Measurements from ENCODE around the gene COL5A1. TPM values are rescaled to one million over a fixed set of nuclear protein-coding genes. Genes with fewer than 3 reads are reported as not detected.

Gene COL5A1
- total RNA-seq, 5 donors from 2014 or later (not counting 1 experiment from before 2014, with no cell fraction given), result 0.18 to 2.3 (median 1.7) TPM

DNA sequence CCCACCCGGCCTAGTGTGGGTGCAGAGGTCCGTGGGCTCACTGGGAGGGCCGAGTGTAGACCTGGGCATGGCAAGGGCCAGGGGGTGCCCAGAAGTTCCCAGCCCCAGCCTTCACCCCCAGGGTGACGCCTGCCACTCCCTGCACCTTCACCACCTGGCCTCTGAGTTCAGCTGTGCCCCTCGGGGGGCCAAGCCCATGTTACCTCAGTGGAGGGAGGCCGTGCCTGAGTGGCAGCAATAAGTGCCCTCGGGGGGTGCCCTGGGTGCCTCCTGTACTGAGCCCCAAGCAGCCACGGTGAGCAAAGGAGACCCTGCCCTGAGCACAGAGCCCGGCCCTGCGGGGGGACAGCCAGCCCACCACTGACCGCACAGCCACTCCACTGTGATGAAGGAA is 228.7 kb downstream of the COL5A1 start:
- H3K4me3 ChIP-seq (ENCODE audit: control insufficient read depth in 1 of 2, extremely low read depth in 1 of 2, low read length in 1 of 2), result no peak overlapping the region
- ATAC-seq (replicated peaks in 1 of 4) (no peak), DNase-seq (no peak)
- Mint-ChIP-seq H3K4me3 (no peak overlapping the region), H3K27me3 (peaks cover 0 to 2% of the 10 kb centered on the region in 2 donors), H3K9me3 (no peaks in the 10 kb centered on the region), H3K4me1 (no peaks in the 10 kb centered on the region), H3K36me3 (no peaks in the 10 kb centered on the region), H3K27ac (no peak overlapping the region)
- H3K27ac ChIP-seq (ENCODE audit: low read length), result no peak overlapping the region
- no peaks in the 10 kb centered on the region for H3K36me3 ChIP-seq (ENCODE audit: control insufficient read depth in 2 of 2, extremely low read depth in 1 of 2, insufficient read depth in 1 of 2, low read length in 1 of 2)
- ChIA-PET POLR2A (no interaction called here), CTCF (no interaction called here)
- WGBS (ENCODE audit: insufficient coverage), result 84% methylated on average over 11 of the region's 11 CpGs
- peaks cover 0 to 7% of the 10 kb centered on the region in 2 experiments for H3K27me3 ChIP-seq (replicated peaks in 1 of 2; ENCODE audit: control insufficient read depth in 2 of 2, extremely low read depth in 1 of 2, insufficient read depth in 2 of 2, low read length in 1 of 2)
- H3K4me1 ChIP-seq (ENCODE audit: control insufficient read depth in 1 of 2, extremely low read depth in 1 of 2, insufficient read depth in 2 of 2, low read length in 2 of 2), result no peaks in the 10 kb centered on the region
- no peaks in the 10 kb centered on the region for H3K9me3 ChIP-seq

DNA sequence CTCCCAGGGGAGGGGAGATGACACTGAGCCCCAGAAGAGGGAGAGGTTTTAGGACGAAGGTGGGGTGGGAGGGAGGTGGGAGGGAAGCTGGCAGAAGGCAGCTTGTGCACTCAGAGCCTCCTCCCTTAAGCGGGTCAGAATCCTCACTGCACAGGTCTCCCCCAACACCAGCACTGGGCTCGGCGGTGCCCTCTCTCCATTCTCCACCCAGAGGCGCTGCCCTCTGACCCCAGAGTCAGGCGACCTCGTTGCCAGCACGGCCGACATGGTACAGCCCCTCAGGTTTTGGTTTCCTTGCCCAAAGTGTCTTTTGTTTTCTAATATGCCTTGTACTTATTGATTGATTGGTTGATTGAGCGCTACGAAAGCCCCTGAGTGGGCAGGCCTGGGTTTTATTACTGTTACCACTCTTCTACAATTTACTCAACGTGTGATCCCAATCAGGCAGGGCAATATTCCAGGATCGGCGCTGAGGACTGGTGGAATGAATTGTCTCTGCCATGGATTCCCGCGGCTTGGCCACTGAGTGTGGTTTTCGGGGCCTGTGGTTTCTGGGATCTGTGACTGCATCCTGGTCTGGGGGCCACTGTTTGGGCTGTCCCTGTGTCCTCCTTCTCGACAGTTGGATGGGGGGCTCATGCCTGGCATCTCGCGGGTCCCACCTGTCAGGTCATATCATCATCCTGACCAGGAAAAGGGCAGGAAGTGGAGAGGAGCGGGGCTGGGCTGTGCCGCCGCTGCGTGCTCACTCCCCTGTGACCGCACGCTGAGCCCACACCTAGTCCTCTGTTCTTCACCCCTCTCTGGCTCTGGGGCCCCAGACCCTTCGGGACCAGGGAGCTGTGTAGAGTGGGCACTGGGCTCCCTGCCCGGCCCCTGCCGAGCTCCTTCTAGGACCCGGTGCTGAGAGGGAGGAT is 229.4 kb downstream of the COL5A1 start:
- ATAC-seq (replicated peaks in 1 of 4) (no peak), DNase-seq (peak in 1 of 35 experiments; percentile 17)
- no peak overlapping the region for H3K4me3 ChIP-seq (ENCODE audit: control insufficient read depth in 1 of 2, extremely low read depth in 1 of 2, low read length in 1 of 2)
- no peaks in the 10 kb centered on the region for H3K9me3 ChIP-seq
- 89% methylated on average over 12 of the region's 30 CpGs for WGBS (ENCODE audit: insufficient coverage)
- no peaks in the 10 kb centered on the region for H3K4me1 Mint-ChIP-seq
- no peak overlapping the region for H3K27ac ChIP-seq (ENCODE audit: low read length)
- no peaks in the 10 kb centered on the region for H3K4me1 ChIP-seq (ENCODE audit: control insufficient read depth in 1 of 2, extremely low read depth in 1 of 2, insufficient read depth in 2 of 2, low read length in 2 of 2)
- H3K27ac Mint-ChIP-seq, result no peak overlapping the region
- no peak overlapping the region for H3K4me3 Mint-ChIP-seq
- no peaks in the 10 kb centered on the region for H3K9me3 Mint-ChIP-seq
- H3K27me3 Mint-ChIP-seq, result peaks cover 0 to 2% of the 10 kb centered on the region in 2 donors
- ChIA-PET POLR2A (no interaction called here), CTCF (no interaction called here)
- H3K27me3 ChIP-seq (replicated peaks in 1 of 2; ENCODE audit: control insufficient read depth in 2 of 2, extremely low read depth in 1 of 2, insufficient read depth in 2 of 2, low read length in 1 of 2), result peaks cover 0 to 7% of the 10 kb centered on the region in 2 experiments
- H3K36me3 Mint-ChIP-seq, result no peaks in the 10 kb centered on the region
- H3K36me3 ChIP-seq (ENCODE audit: control insufficient read depth in 2 of 2, extremely low read depth in 1 of 2, insufficient read depth in 1 of 2, low read length in 1 of 2), result no peaks in the 10 kb centered on the region

DNA sequence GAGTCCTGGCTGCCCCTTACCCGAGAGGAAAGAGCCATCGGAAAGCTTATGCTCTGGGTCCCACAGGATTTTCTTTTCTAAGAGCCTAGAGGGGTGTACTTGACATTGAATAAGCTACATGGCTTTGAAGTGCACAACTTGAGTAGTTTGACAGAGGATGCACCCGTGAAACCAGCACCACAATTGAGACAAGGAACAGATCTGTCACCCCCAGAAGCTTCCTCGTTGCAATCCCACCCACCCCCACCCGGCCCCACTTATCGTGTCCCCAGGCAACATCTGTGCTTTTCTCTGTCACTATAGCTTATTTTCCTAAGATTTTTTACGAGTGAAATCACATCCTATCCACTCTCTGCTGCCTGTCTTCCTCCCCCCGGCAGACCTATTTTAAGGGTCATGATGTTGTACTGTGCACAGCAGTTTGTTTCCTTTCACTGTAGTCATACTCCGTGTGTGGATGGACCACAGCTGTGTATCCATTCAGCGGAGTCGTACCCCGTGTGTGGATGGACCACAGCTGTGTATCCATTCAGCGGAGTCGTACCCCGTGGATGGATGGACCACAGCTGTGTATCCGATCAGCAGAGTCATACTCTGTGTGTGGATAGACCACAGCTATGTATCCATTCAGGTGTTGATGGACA is 230.2 kb downstream of the COL5A1 start:
- Histone ChIP-seq H3K36me3 (ENCODE audit: control insufficient read depth in 2 of 2, extremely low read depth in 1 of 2, insufficient read depth in 1 of 2, low read length in 1 of 2) (no peaks in the 10 kb centered on the region), H3K4me3 (ENCODE audit: control insufficient read depth in 1 of 2, extremely low read depth in 1 of 2, low read length in 1 of 2) (no peak overlapping the region), H3K4me1 (ENCODE audit: control insufficient read depth in 1 of 2, extremely low read depth in 1 of 2, insufficient read depth in 2 of 2, low read length in 2 of 2) (no peaks in the 10 kb centered on the region), H3K27me3 (replicated peaks in 1 of 2; ENCODE audit: control insufficient read depth in 2 of 2, extremely low read depth in 1 of 2, insufficient read depth in 2 of 2, low read length in 1 of 2) (peaks cover 0 to 7% of the 10 kb centered on the region in 2 experiments), H3K9me3 (no peaks in the 10 kb centered on the region), H3K27ac (ENCODE audit: low read length) (no peak overlapping the region)
- Mint-ChIP-seq H3K9me3 (no peaks in the 10 kb centered on the region), H3K4me3 (no peak overlapping the region), H3K4me1 (no peaks in the 10 kb centered on the region), H3K36me3 (no peaks in the 10 kb centered on the region), H3K27ac (no peak overlapping the region), H3K27me3 (peaks cover 0 to 2% of the 10 kb centered on the region in 2 donors)
- ChIA-PET CTCF (no interaction called here), POLR2A (no interaction called here)
- DNase-seq, result no peak
- WGBS (ENCODE audit: insufficient coverage), result 78% methylated on average over 12 of the region's 16 CpGs
- ATAC-seq (replicated peaks in 1 of 4), result no peak

DNA sequence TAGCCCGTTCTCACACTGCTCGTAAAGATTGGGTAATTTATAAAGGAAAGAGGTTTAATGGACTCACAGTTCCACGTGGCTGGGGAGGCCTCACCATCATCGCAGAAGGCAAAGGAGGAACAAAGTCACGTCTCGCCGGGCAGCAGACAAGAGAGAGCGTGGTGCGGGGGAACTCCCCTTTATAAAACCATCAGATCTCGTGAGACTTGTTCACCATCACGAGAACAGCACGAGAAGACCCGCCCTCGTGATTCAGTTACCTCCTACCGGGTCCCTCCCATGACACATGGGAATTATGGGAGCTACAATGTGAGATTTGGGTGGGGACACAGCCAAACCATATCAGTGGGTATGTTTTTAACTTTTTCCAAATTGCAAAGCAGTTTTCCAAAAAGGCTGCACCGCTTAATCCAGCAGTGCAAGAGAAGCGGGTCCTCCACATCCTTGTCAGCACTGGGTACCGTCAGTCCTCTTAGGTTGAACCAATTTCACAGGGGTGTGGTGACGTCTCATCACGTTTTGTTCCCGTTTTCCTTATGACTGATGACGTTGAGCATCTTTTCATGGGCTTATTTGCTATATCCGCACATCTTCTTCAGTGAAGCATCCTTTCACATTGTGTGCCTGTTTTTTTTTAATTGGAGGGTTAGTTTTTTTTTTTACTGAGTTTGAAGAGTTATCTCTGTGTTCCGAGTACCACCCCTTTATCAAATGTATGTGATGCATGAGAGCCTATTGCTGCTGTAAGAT is 231.1 kb downstream of the COL5A1 start:
- DNase-seq (no peak), ATAC-seq (replicated peaks in 1 of 4) (no peak)
- Histone ChIP-seq H3K4me3 (ENCODE audit: control insufficient read depth in 1 of 2, extremely low read depth in 1 of 2, low read length in 1 of 2) (no peak overlapping the region), H3K9me3 (no peaks in the 10 kb centered on the region), H3K27me3 (replicated peaks in 1 of 2; ENCODE audit: control insufficient read depth in 2 of 2, extremely low read depth in 1 of 2, insufficient read depth in 2 of 2, low read length in 1 of 2) (peaks cover 0 to 7% of the 10 kb centered on the region in 2 experiments), H3K27ac (ENCODE audit: low read length) (no peak overlapping the region), H3K36me3 (ENCODE audit: control insufficient read depth in 2 of 2, extremely low read depth in 1 of 2, insufficient read depth in 1 of 2, low read length in 1 of 2) (no peaks in the 10 kb centered on the region), H3K4me1 (ENCODE audit: control insufficient read depth in 1 of 2, extremely low read depth in 1 of 2, insufficient read depth in 2 of 2, low read length in 2 of 2) (no peaks in the 10 kb centered on the region)
- CTCF ChIA-PET, result no interaction called here
- no peak overlapping the region for H3K27ac Mint-ChIP-seq
- no peaks in the 10 kb centered on the region for H3K36me3 Mint-ChIP-seq
- H3K9me3 Mint-ChIP-seq, result no peaks in the 10 kb centered on the region
- no peaks in the 10 kb centered on the region for H3K4me1 Mint-ChIP-seq
- POLR2A ChIA-PET, result no interaction called here
- H3K4me3 Mint-ChIP-seq, result no peak overlapping the region
- 92% methylated on average over 8 of the region's 24 CpGs for WGBS (ENCODE audit: insufficient coverage)
- peaks cover 0 to 4% of the 10 kb centered on the region in 2 donors for H3K27me3 Mint-ChIP-seq

DNA sequence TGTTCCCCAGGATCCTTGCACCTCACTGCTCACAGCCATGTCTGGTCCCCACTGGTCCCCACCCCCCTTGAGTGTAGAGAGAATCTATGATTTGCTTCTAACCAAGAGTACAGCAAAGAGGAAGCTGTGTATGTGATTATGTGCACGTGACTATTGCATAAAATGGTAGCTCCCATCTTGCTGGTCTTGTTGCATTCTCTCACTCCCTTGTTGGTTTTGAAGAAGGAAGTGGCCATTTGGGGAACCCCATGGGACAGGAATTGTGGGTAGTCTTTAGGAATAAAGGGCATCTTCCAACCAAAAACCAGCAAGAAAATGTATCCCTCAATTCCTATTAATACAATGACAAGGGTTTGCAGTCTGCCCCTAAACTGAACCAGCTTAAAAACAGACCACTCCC is 233.8 kb downstream of the COL5A1 start:
- H3K27me3 Mint-ChIP-seq, result peaks cover 3 to 7% of the 10 kb centered on the region in 2 donors
- no CpG with 5 or more reads among the region's 1 CpG for WGBS (ENCODE audit: insufficient coverage)
- H3K4me1 Mint-ChIP-seq, result no peaks in the 10 kb centered on the region

DNA sequence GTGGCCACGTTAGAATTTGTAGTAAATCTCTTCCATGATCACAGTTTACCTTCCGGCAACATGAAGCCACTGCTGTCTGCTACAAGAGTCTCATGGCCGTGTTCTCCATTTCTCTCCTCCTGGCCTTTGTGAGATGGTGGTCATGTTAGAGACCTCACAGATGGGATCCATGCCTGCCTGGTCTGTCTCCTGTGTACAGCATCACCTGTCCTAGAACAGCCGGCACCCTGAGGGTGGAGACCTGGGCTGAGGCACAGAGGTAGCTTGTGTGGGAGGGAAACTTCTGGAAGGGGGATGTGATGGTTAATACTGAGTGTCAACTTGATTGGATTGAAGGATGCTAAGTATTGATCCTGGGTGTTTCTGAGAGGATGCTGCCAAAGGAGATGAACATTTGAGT is 235.9 kb downstream of the COL5A1 start:
- POLR2A ChIA-PET, result no interaction called here
- H3K9me3 Mint-ChIP-seq, result no peaks in the 10 kb centered on the region
- Histone ChIP-seq H3K4me1 (ENCODE audit: control insufficient read depth in 1 of 2, extremely low read depth in 1 of 2, insufficient read depth in 2 of 2, low read length in 2 of 2) (no peaks in the 10 kb centered on the region), H3K36me3 (ENCODE audit: control insufficient read depth in 2 of 2, extremely low read depth in 1 of 2, insufficient read depth in 1 of 2, low read length in 1 of 2) (no peaks in the 10 kb centered on the region), H3K4me3 (ENCODE audit: control insufficient read depth in 1 of 2, extremely low read depth in 1 of 2, low read length in 1 of 2) (no peak overlapping the region), H3K27ac (ENCODE audit: low read length) (no peak overlapping the region), H3K27me3 (replicated peaks in 1 of 2; ENCODE audit: control insufficient read depth in 2 of 2, extremely low read depth in 1 of 2, insufficient read depth in 2 of 2, low read length in 1 of 2) (peaks cover 0 to 9% of the 10 kb centered on the region in 2 experiments), H3K9me3 (no peaks in the 10 kb centered on the region)
- no peak overlapping the region for H3K4me3 Mint-ChIP-seq
- no peak for ATAC-seq (replicated peaks in 1 of 4)
- CTCF ChIA-PET, result no interaction called here
- no peak overlapping the region for H3K27ac Mint-ChIP-seq
- H3K4me1 Mint-ChIP-seq, result no peaks in the 10 kb centered on the region
- H3K27me3 Mint-ChIP-seq, result peaks cover 3 to 10% of the 10 kb centered on the region in 2 donors
- H3K36me3 Mint-ChIP-seq, result no peaks in the 10 kb centered on the region
- 100% methylated on average over 1 of the region's 4 CpGs for WGBS (ENCODE audit: insufficient coverage)
- DNase-seq, result no peak

More for the DNA sequence above, 233.8 kb downstream of the COL5A1 start:
- Mint-ChIP-seq H3K27ac (no peak overlapping the region), H3K4me3 (no peak overlapping the region), H3K36me3 (no peaks in the 10 kb centered on the region), H3K9me3 (no peaks in the 10 kb centered on the region)
- Histone ChIP-seq H3K36me3 (ENCODE audit: control insufficient read depth in 2 of 2, extremely low read depth in 1 of 2, insufficient read depth in 1 of 2, low read length in 1 of 2) (no peaks in the 10 kb centered on the region), H3K4me1 (ENCODE audit: control insufficient read depth in 1 of 2, extremely low read depth in 1 of 2, insufficient read depth in 2 of 2, low read length in 2 of 2) (no peaks in the 10 kb centered on the region), H3K27ac (ENCODE audit: low read length) (no peak overlapping the region), H3K4me3 (ENCODE audit: control insufficient read depth in 1 of 2, extremely low read depth in 1 of 2, low read length in 1 of 2) (no peak overlapping the region), H3K9me3 (no peaks in the 10 kb centered on the region), H3K27me3 (replicated peaks in 1 of 2; ENCODE audit: control insufficient read depth in 2 of 2, extremely low read depth in 1 of 2, insufficient read depth in 2 of 2, low read length in 1 of 2) (peaks cover 0 to 5% of the 10 kb centered on the region in 2 experiments)
- ChIA-PET CTCF (no interaction called here), POLR2A (no interaction called here)
- ATAC-seq (replicated peaks in 1 of 4) (no peak), DNase-seq (no peak)

Data from T-cell (primary cell).